ENCODE measurements around the gene TMC1.

The TMC1 gene

DNA sequence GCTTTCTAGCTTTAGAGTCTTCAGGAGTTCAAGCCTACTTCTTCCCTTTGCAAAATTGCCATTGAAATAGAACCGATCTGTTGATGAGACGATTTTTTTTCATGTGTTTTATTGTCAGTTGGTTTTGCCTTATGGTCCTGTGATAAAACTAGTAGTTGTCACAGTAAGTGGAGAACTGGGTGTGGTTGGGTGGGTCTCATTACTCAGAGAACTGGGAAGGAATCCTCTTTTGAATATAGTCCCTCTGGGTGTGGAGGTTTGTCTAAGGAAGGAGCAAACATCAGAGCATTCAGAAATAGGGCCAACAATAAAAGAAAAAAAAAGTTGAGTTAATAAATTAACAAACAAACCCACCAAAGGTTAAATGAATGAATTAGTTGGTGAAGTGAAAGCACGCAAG lies 362.5 kb downstream of the TMC1 start:
- in situ Hi-C loops (cut with HindIII; ENCODE audit: low sequenced_read_pairs), result no loop called here
- DNase-seq (ENCODE audit: low read depth), result no peak
- no peak overlapping the region for H3K4me3 ChIP-seq (ENCODE audit: low read depth, low read length)
- TF ChIP-seq, protein P1, sequence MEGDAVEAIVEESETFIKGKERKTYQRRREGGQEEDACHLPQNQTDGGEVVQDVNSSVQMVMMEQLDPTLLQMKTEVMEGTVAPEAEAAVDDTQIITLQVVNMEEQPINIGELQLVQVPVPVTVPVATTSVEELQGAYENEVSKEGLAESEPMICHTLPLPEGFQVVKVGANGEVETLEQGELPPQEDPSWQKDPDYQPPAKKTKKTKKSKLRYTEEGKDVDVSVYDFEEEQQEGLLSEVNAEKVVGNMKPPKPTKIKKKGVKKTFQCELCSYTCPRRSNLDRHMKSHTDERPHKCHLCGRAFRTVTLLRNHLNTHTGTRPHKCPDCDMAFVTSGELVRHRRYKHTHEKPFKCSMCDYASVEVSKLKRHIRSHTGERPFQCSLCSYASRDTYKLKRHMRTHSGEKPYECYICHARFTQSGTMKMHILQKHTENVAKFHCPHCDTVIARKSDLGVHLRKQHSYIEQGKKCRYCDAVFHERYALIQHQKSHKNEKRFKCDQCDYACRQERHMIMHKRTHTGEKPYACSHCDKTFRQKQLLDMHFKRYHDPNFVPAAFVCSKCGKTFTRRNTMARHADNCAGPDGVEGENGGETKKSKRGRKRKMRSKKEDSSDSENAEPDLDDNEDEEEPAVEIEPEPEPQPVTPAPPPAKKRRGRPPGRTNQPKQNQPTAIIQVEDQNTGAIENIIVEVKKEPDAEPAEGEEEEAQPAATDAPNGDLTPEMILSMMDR (IDR thresholded peaks at IDR 0.05; ENCODE audit: low read depth, low read length, missing control alignments), result no peak

DNA sequence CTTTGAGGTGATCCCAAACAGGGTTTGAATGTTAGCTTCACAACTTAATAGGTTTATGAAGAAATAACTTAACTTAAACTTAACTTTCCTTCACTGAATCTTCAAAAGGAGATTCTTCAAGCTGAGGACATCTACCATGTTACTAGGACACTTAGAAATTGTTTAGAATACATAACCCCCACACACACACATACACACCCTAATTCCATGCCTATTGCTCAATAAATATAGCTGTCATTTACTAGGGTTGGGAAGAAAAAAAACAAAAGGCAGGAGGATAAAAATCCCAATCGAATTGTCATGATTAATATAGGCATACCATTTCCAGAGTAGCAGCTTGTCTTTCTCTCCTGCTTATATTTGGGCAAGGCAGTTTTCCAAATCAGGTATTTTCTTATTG lies 363.1 kb downstream of the TMC1 start:
- DNase-seq (ENCODE audit: low read depth), result no peak
- TF ChIP-seq, protein P1 (IDR thresholded peaks at IDR 0.05; ENCODE audit: low read depth, low read length, missing control alignments), result no peak
- H3K4me3 ChIP-seq (ENCODE audit: low read depth, low read length), result no peak overlapping the region
- in situ Hi-C loops (cut with HindIII; ENCODE audit: low sequenced_read_pairs), result no loop called here
